Right lobe of liver (tissue), 6 donors: ENCODE data around the gene CALHM5. TPM values are rescaled to one million over a fixed set of nuclear protein-coding genes. Genes with fewer than 3 reads are reported as not detected.

ENCODE experiments used
- ATAC-seq, 4 donors: fragments of 200-7000 bp; cut with Tn5 transposase; one replicate each; pipeline ENCODE4 v1.9.1; 2020; ENCODE audit warnings: mild to moderate bottlenecking in 4 of 4, moderate library complexity in 4 of 4
- DNase-seq, 3 donors: peaks; one replicate each; pipeline ENCODE4 v3.0.0-alpha.2; 2020
- H3K27ac ChIP-seq, 3 donors: fragments of 200-600 bp; one replicate each; pipeline ENCODE4 v1.8.0; 2022
- H3K27me3 ChIP-seq, 2 donors: fragments of 200-600 bp; one replicate each; pipeline ENCODE4 v1.8.0; 2022
- H3K36me3 ChIP-seq, 4 donors: fragments of 200-600 bp; sonication (generic) in 1 of 4; one replicate each; pipeline versions ENCODE4 v1.5.1 to v1.8.0; 2017 to 2022; ENCODE audit warnings: control low read depth in 1 of 4
- H3K4me1 ChIP-seq, 4 donors: fragments of 200-600 bp; sonication (generic) in 1 of 4; one replicate each; pipeline versions ENCODE4 v1.5.1 to v1.8.0; 2017 to 2022; ENCODE audit warnings: control low read depth in 1 of 4
- H3K4me3 ChIP-seq, 3 donors: fragments of 200-600 bp; one replicate each; pipeline ENCODE4 v1.8.0; 2022
- H3K9me3 ChIP-seq, 4 donors: fragments of 200-600 bp; sonication (generic) in 1 of 4; one replicate each; pipeline versions ENCODE4 v1.5.1 to v1.8.0; 2017 to 2022; ENCODE audit warnings: control low read depth in 1 of 4
- CTCF ChIP-seq, 4 donors: fragments of 200-600 bp in 3 of 4; fragments of 450-650 bp in 1 of 4; IDR thresholded peaks; one replicate each; pipeline versions ENCODE4 v1.5.1 to v1.8.0; 2016 to 2022; ENCODE audit warnings: antibody characterized with exemption in 4 of 4, mild to moderate bottlenecking in 2 of 4
- POLR2A ChIP-seq: fragments of 450-650 bp; IDR thresholded peaks from one replicate; pipeline ENCODE4 v1.6.1; 2017; ENCODE audit warnings: antibody characterized with exemption, mild to moderate bottlenecking
- WGBS: methylation state at CpG from one replicate; pipeline ENCODE4 v1.1.6; 2018; ENCODE audit warnings: low coverage, low lambda C conversion rate; ENCODE audit not compliant: insufficient coverage; ENCODE audit errors: missing lambda C conversion rate; 5-methylcytosine and 5-hydroxymethylcytosine counted together
- intact Hi-C, 2 donors: fragments of 100-400 bp; cut with DNase I; formaldehyde crosslinking; loops; one replicate each; pipeline versions ENCODE4 v1.11.2 to v1.14.1; 2022
- total RNA-seq, 6 experiments: library from RNA; depleted of rRNA in 2 of 6; stranded (reverse); fragments of >200 nt in 2 of 6; fragmentation: NEBNext Ultra II Directional in 3 of 6; extraction: Animal tissue kit (Norgen Biotek cat#: 25700) in 3 of 6; gene quantifications; one replicate each; pipeline versions ENCODE4 v1.1.0 to v1.2.4, GENCODE V29; 2016 to 2023
- donor health status: DM: no; HTN: yes; CAD: no.
- donor health status: DM: no; HTN: no; CAD: no.
- donor health status: DM: no; HTN: no; CAD: no.
- donor health status: DM: no; HTN: yes; CAD: no.
- donor health status: DM: no; HTN: yes; CAD: no.

Gene CALHM5
- total RNA-seq, 6 experiments from 2014 or later, result 0.06 to 0.49 (median 0.18) TPM

- 73% methylated on average over 7 of the region's 7 CpGs for WGBS
- intact Hi-C loops, result no loop called here
- H3K4me3 ChIP-seq, result no peak overlapping the region
- peaks cover 0 to 8% (median 0%) of the 10 kb centered on the region in 4 donors for H3K4me1 ChIP-seq
- no peak for DNase-seq
- ATAC-seq, result no peak
- no peaks in the 10 kb centered on the region for H3K27me3 ChIP-seq
- H3K36me3 ChIP-seq, result no peaks in the 10 kb centered on the region
- no peak overlapping the region for H3K27ac ChIP-seq
- TF ChIP-seq POLR2A (no peak), CTCF (IDR thresholded peaks at IDR 0.05) (no peak)
- H3K9me3 ChIP-seq, result no peaks in the 10 kb centered on the region
Observed at GRCh38 chr6:116564311-116564710, 52.9 kb downstream of the CALHM5 start.

GRCh38 chr6:116564921-116565872 lies 53.8 kb downstream of the CALHM5 start:
- intact Hi-C loops, result no loop called here
- peak; percentile 18 to 56 (median 47) for ATAC-seq
- WGBS, result 56% methylated on average over 9 of the region's 42 CpGs

GRCh38 chr6:116568111-116568510 lies 56.7 kb downstream of the CALHM5 start:
- DNase-seq, result no peak
- Histone ChIP-seq H3K4me1 (peaks cover 0 to 12% (median 3%) of the 10 kb centered on the region in 4 donors), H3K36me3 (no peaks in the 10 kb centered on the region), H3K27me3 (no peaks in the 10 kb centered on the region), H3K9me3 (no peaks in the 10 kb centered on the region), H3K4me3 (no peak overlapping the region), H3K27ac (no peak overlapping the region)
- TF ChIP-seq POLR2A (no peak), CTCF (IDR thresholded peaks at IDR 0.05) (no peak)
- intact Hi-C loops, result no loop called here
- ATAC-seq, result no peak

More at GRCh38 chr6:116564921-116565872, 53.8 kb downstream of the CALHM5 start:
- Histone ChIP-seq H3K4me1 (peaks cover 0 to 11% (median 1%) of the 10 kb centered on the region in 4 donors), H3K27me3 (no peaks in the 10 kb centered on the region), H3K27ac (no peak overlapping the region), H3K4me3 (peak overlapping the region in 1 of 3 donors; percentile 37), H3K36me3 (no peaks in the 10 kb centered on the region), H3K9me3 (no peaks in the 10 kb centered on the region)
- peak in 2 of 3 donors; percentile 21 to 56 for DNase-seq
- TF ChIP-seq POLR2A (no peak), CTCF (IDR thresholded peaks at IDR 0.05) (no peak)

GRCh38 chr6:116568821-116569755 lies 57.6 kb downstream of the CALHM5 start:
- 73% methylated on average over 7 of the region's 7 CpGs for WGBS
- no peaks in the 10 kb centered on the region for H3K9me3 ChIP-seq
- no peak overlapping the region for H3K4me3 ChIP-seq
- no peaks in the 10 kb centered on the region for H3K36me3 ChIP-seq
- H3K27me3 ChIP-seq, result no peaks in the 10 kb centered on the region
- ATAC-seq (no peak), DNase-seq (no peak)
- intact Hi-C loops, result no loop called here
- TF ChIP-seq CTCF (IDR thresholded peaks at IDR 0.05) (no peak), POLR2A (no peak)
- no peak overlapping the region for H3K27ac ChIP-seq
- H3K4me1 ChIP-seq, result peaks cover 0 to 18% (median 3%) of the 10 kb centered on the region in 4 donors
